ENCODE results near the gene BRD1.

The BRD1 gene

GRCh38 chr22:49749227-49749626 is 78.4 kb downstream of the BRD1 start:
- no peak for DNase-seq

GRCh38 chr22:49748514-49748913 is 79.2 kb downstream of the BRD1 start:
- DNase-seq = no peak

- DNase-seq = no peak
These were observed 80.0 kb downstream of the BRD1 start for GRCh38 chr22:49747716-49748115.

GRCh38 chr22:49747130-49747529 is 80.5 kb downstream of the BRD1 start:
- no peak for DNase-seq

- no peak for DNase-seq
These were observed 81.6 kb downstream of the BRD1 start for GRCh38 chr22:49746065-49746464.

- no peak for DNase-seq
These were observed 87.4 kb downstream of the BRD1 start for GRCh38 chr22:49740242-49740641.

- DNase-seq = no peak
These were observed 88.5 kb downstream of the BRD1 start for GRCh38 chr22:49739138-49739537.

GRCh38 chr22:49738566-49738965 is 89.1 kb downstream of the BRD1 start:
- no peak for DNase-seq

GRCh38 chr22:49738006-49738405 is 89.7 kb downstream of the BRD1 start:
- no peak for DNase-seq

- no peak for DNase-seq
These were observed 90.5 kb downstream of the BRD1 start for GRCh38 chr22:49737101-49737551.

- DNase-seq = no peak
These were observed 91.1 kb downstream of the BRD1 start for GRCh38 chr22:49736538-49736937.

GRCh38 chr22:49735901-49736421 is 91.7 kb downstream of the BRD1 start:
- no peak for DNase-seq

- no peak for DNase-seq
These were observed 92.2 kb downstream of the BRD1 start for GRCh38 chr22:49735411-49735900.

- no peak for DNase-seq
These were observed 92.8 kb downstream of the BRD1 start for GRCh38 chr22:49734882-49735281.

- no peak for DNase-seq
These were observed 93.3 kb downstream of the BRD1 start for GRCh38 chr22:49734390-49734789.

GRCh38 chr22:49733631-49734030 is 94.0 kb downstream of the BRD1 start:
- no peak for DNase-seq

GRCh38 chr22:49730656-49731055 is 97.0 kb downstream of the BRD1 start:
- no peak for DNase-seq

- DNase-seq = no peak
These were observed 99.0 kb downstream of the BRD1 start for GRCh38 chr22:49728570-49729271.

GRCh38 chr22:49727881-49728569 is 99.6 kb downstream of the BRD1 start:
- DNase-seq = no peak

- no peak for DNase-seq
These were observed 100.3 kb downstream of the BRD1 start for GRCh38 chr22:49727191-49727880.

- no peak for DNase-seq
These were observed 101.0 kb downstream of the BRD1 start for GRCh38 chr22:49726701-49727101.

- no peak for DNase-seq
These were observed 101.5 kb downstream of the BRD1 start for GRCh38 chr22:49726022-49726681.

- DNase-seq = no peak
These were observed 102.2 kb downstream of the BRD1 start for GRCh38 chr22:49725516-49725915.
